HepG2 (cell line): ENCODE results near the gene ABCA4. TPM values are rescaled to one million over a fixed set of nuclear protein-coding genes. Genes with fewer than 3 reads are reported as not detected.

Experiments
- ATAC-seq: fragments of 200-7000 bp; cut with Tn5 transposase; 3 replicates; pipeline ENCODE4 v1.9.1; 2020; ENCODE audit warnings: mild to moderate bottlenecking, moderate library complexity
- BruUV-seq: library from RNA; stranded (reverse); fragments of 400-500 nt; replicated peaks from 2 replicates; lab custom pipeline; 2021; lab: Mats Ljungman, UMichigan
- CTCF ChIA-PET: fragments of 300-600 bp; formaldehyde crosslinking; extraction: SDS; loops from one replicate; lab custom pipeline; 2021; ENCODE audit warnings: low total read pairs, inconsistent platforms, low intra/inter-chr PET ratio; lab: Yijun Ruan, JAX
- POLR2A ChIA-PET: fragments of 350-600 bp; sonication (Branson Sonifier 250); formaldehyde crosslinking; loops from one replicate; lab custom pipeline; 2020; ENCODE audit warnings: antibody characterized with exemption, inconsistent platforms; lab: Yijun Ruan, JAX
- DNase-seq: peaks from one replicate; pipeline ENCODE4 v3.0.0-alpha.2; 2015; ENCODE audit warnings: low spot score
- FAIRE-seq: peaks from 3 replicates; lab custom pipeline; 2011; peaks lifted over from hg19 to GRCh38; lab: Jason Lieb, UNC
- H2AFZ ChIP-seq: one replicate; pipeline ENCODE4 v1.6.1; 2011; ENCODE audit warnings: low read length, inconsistent platforms
- H3K27ac ChIP-seq: fragments of 300-600 bp; 3 replicates; pipeline ENCODE4 v1.8.0; 2011; ENCODE audit warnings: mixed run types, mild to moderate bottlenecking, mixed read lengths, low read length, inconsistent platforms; ENCODE audit not compliant: insufficient read depth; ENCODE audit errors: extremely low read length
- H3K27me3 ChIP-seq, 2 experiments: fragments of 200-600 bp in 1 of 2; 2 replicates in 1 of 2; 3 replicates in 1 of 2; pipeline versions ENCODE4 v1.6.0 to v1.8.0; 2011; ENCODE audit warnings: low read length in 2 of 2, mild to moderate bottlenecking in 2 of 2, moderate library complexity in 2 of 2, inconsistent platforms in 1 of 2; ENCODE audit not compliant: insufficient read depth in 2 of 2, control insufficient read depth in 1 of 2
- H3K36me3 ChIP-seq, 2 experiments: fragments of 200-600 bp in 1 of 2; replicated peaks in 1 of 2; 2 replicates in 1 of 2; 3 replicates in 1 of 2; pipeline versions ENCODE4 v1.5.1 to v1.8.0; 2011; ENCODE audit warnings: low read length in 2 of 2, inconsistent platforms in 1 of 2; ENCODE audit not compliant: insufficient read depth in 2 of 2, control insufficient read depth in 1 of 2
- H3K4me1 ChIP-seq: 2 replicates; pipeline ENCODE4 v1.5.1; 2012; ENCODE audit warnings: low read length, inconsistent platforms; ENCODE audit not compliant: insufficient read depth
- H3K4me2 ChIP-seq: 2 replicates; pipeline ENCODE4 v1.6.0; 2011; ENCODE audit warnings: low read depth, low read length, inconsistent platforms
- H3K4me3 ChIP-seq, 3 experiments: fragments of 200-600 bp in 1 of 3; sonication (generic), shearing (Covaris generic) in 1 of 3; replicated peaks in 1 of 3; 2 replicates each; pipeline ENCODE4 v1.5.1; 2011 to 2016; ENCODE audit warnings: low read length in 3 of 3, inconsistent platforms in 2 of 3, low read depth in 2 of 3, mild to moderate bottlenecking in 2 of 3, control low read depth in 1 of 3, mixed read lengths in 1 of 3; ENCODE audit not compliant: insufficient read depth in 1 of 3
- H3K79me2 ChIP-seq: one replicate; pipeline ENCODE4 v1.6.1; 2011; ENCODE audit warnings: low read length, inconsistent platforms; ENCODE audit not compliant: insufficient read depth
- H3K9ac ChIP-seq: 2 replicates; pipeline ENCODE4 v1.6.0; 2011; ENCODE audit warnings: mild to moderate bottlenecking, low read depth, low read length, inconsistent platforms; ENCODE audit not compliant: insufficient read depth
- H3K9me3 ChIP-seq: 2 replicates; pipeline ENCODE4 v1.5.1; 2012; ENCODE audit warnings: mild to moderate bottlenecking, low read length
- H4K20me1 ChIP-seq: 2 replicates; pipeline ENCODE4 v1.6.0; 2011; ENCODE audit warnings: inconsistent platforms, mild to moderate bottlenecking, low read length, moderate library complexity; ENCODE audit not compliant: insufficient read depth
- CHCHD3 ChIP-seq: sonication (generic); formaldehyde crosslinking; IDR thresholded peaks from 2 replicates; pipeline ENCODE4 v1.8.0; 2022; ENCODE audit warnings: mild to moderate bottlenecking, missing genetic modification reagents, moderate library complexity
- CREB1 ChIP-seq, 2 experiments: fragments of 450-650 bp in 1 of 2; IDR thresholded peaks; 2 replicates each; pipeline ENCODE4 v1.6.1; 2016 to 2017; ENCODE audit warnings: control low read depth in 1 of 2, mild to moderate bottlenecking in 1 of 2, missing compliant biosample characterization in 1 of 2, missing genetic modification characterization in 1 of 2
- CREM ChIP-seq, 2 experiments: sonication (generic) in 1 of 2; formaldehyde crosslinking in 1 of 2; IDR thresholded peaks; 2 replicates each; pipeline versions ENCODE4 v1.4.0 to v1.6.1; 2016 to 2020; ENCODE audit warnings: antibody characterized with exemption in 1 of 2, mild to moderate bottlenecking in 1 of 2, missing genetic modification reagents in 1 of 2
- KDM2A ChIP-seq: sonication (generic); formaldehyde crosslinking; IDR thresholded peaks from 2 replicates; pipeline ENCODE4 v1.4.0; 2020; ENCODE audit warnings: low read depth, missing genetic modification reagents, borderline replicate concordance
- NR2F2 ChIP-seq: IDR thresholded peaks from 2 replicates; pipeline ENCODE4 v1.6.1; 2012; ENCODE audit warnings: low read depth, inconsistent platforms, borderline replicate concordance
- ZFP90 ChIP-seq: sonication (generic); formaldehyde crosslinking; IDR thresholded peaks from 2 replicates; pipeline ENCODE4 v1.8.0; 2022; ENCODE audit warnings: missing genetic modification reagents, mild to moderate bottlenecking, inconsistent platforms, borderline replicate concordance
- ZNF746 ChIP-seq: sonication (generic); formaldehyde crosslinking; IDR thresholded peaks from 2 replicates; pipeline ENCODE4 v1.8.0; 2022; ENCODE audit warnings: mild to moderate bottlenecking, missing genetic modification reagents
- WGBS: methylation state at CpG from one replicate; pipeline ENCODE4 v1.1.6; 2017; ENCODE audit warnings: low lambda C conversion rate; 5-methylcytosine and 5-hydroxymethylcytosine counted together
- in situ Hi-C: cut with HindIII; loops from 2 replicates; pipeline ENCODE4 v1.10.0; 2017; ENCODE audit warnings: low pct_unique_long_range_greater_than_20kb; ENCODE audit not compliant: extremely low pct_ligation_motif_present
- intact Hi-C: fragments of 100-400 bp; cut with micrococcal nuclease; formaldehyde crosslinking; loops from one replicate; pipeline ENCODE4 v1.10.0; 2022; ENCODE audit not compliant: unreplicated experiment
- polyA plus RNA-seq, 8 experiments: library from polyadenylated mRNA; depleted of rRNA in 3 of 8; stranded (reverse) in 7 of 8; unstranded in 1 of 8; fragments of >200 nt; fragmentation: Illumina TruSeq in 4 of 8; extraction: Trizol in 4 of 8; gene quantifications; 2 replicates each; pipeline versions ENCODE4 v1.2.1 to v1.2.3, GENCODE V29; 2011 to 2016; ENCODE audit warnings: low read depth in 4 of 8, missing spikeins in 1 of 8, mixed read lengths in 1 of 8; ENCODE audit not compliant: insufficient read depth in 1 of 8
- total RNA-seq, 5 experiments: library from RNA; depleted of rRNA; stranded (reverse); fragments of >200 nt; fragmentation: Illumina TruSeq; extraction: Trizol; gene quantifications; 2 replicates each; pipeline ENCODE4 v1.2.3, GENCODE V29; 2016; ENCODE audit warnings: low read depth in 1 of 5
- TF ChIP-seq, protein P1 (sequence below): sonication (generic); formaldehyde crosslinking; IDR thresholded peaks from 2 replicates; pipeline ENCODE4 v1.4.0; 2020; ENCODE audit warnings: mild to moderate bottlenecking, missing genetic modification reagents
- TF ChIP-seq, protein P2 (sequence below): sonication (generic); formaldehyde crosslinking; IDR thresholded peaks from 2 replicates; pipeline ENCODE4 v1.5.0; 2020; ENCODE audit warnings: missing genetic modification reagents

Gene ABCA4
- total and polyA plus RNA-seq, 2 of the 13 experiments (the other 11 are each of a cell fraction or from before 2014, with no cell fraction given): 0.24 to 0.67 TPM

DNA sequence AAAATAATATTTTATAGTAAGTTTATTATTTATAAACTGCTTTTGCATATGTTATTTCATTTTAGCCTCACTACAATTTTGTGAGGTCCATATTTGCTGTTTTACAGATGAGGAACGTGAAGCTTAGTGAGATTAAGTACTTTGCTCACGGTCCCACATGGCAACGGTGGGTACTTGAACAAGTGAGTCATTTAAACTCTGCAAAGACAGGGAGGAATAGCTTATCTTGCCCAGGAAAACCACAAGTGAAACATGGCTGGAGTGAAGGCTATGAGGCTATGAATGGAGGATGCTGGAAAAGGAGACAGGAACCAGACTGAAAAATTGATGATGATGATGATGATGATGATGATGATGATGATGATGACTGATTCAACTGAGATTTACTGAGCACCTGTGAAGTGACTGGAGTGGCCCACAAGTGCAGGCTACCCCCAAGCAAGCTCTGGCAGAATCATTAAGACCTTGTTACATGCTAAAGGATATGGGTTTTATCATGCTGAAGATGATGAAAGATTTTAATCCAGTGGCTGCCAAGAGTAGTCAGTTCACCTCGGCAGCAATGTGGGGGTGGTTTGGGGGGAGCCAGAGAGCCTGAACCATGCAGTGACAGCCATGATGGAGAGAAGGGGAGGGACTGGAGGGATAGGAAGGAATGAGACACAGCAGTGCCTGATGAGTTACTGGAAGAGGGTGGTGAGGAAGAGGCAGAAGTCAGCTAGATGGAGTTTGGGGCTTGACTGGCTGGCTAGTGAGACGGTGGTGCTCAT is 1.4 kb upstream of the ABCA4 start:
- 60% methylated on average over 5 of the region's 5 CpGs for WGBS
- ChIA-PET POLR2A (interaction anchor here (0.7 to 1.6 kb wide), 2 partner anchors 53 to 61 kb away, joined by 3 to 4 read pairs; no protein-coding TSS in a partner anchor), CTCF (no interaction called here)
- Histone ChIP-seq H4K20me1 (no peaks in the 10 kb centered on the region), H3K9ac (no peak overlapping the region), H3K4me1 (peaks cover 86% of the 10 kb centered on the region), H3K4me3 (no peak overlapping the region), H3K27me3 (no peaks in the 10 kb centered on the region), H2AFZ (no peak overlapping the region), H3K79me2 (no peaks in the 10 kb centered on the region), H3K9me3 (no peaks in the 10 kb centered on the region), H3K27ac (no peak overlapping the region), H3K36me3 (no peaks in the 10 kb centered on the region), H3K4me2 (peak overlapping the region; percentile 79; the same call in 1 of the 2 replicates)
- FAIRE-seq: no peak
- intact Hi-C loops (no loop called here), in situ Hi-C loops (no loop called here)
- ATAC-seq: no peak
- no peak for DNase-seq
- BruUV-seq: no TSS peak
- TF ChIP-seq CREM (IDR thresholded peaks at IDR 0.05) (no peak), CREM (CRISPR knock-in tag; IDR thresholded peaks at IDR 0.05) (no peak), NR2F2 (no peak), ZFP90 (CRISPR knock-in tag) (no peak), CREB1 (IDR thresholded peaks at IDR 0.05) (peak; percentile 86), CREB1 (CRISPR knock-in tag; IDR thresholded peaks at IDR 0.05) (no peak), CHCHD3 (CRISPR knock-in tag) (no peak), KDM2A (CRISPR knock-in tag) (no peak), ZNF746 (CRISPR knock-in tag) (no peak)
- TF ChIP-seq, protein P1, sequence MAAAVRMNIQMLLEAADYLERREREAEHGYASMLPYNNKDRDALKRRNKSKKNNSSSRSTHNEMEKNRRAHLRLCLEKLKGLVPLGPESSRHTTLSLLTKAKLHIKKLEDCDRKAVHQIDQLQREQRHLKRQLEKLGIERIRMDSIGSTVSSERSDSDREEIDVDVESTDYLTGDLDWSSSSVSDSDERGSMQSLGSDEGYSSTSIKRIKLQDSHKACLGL: no peak
- TF ChIP-seq, protein P2, sequence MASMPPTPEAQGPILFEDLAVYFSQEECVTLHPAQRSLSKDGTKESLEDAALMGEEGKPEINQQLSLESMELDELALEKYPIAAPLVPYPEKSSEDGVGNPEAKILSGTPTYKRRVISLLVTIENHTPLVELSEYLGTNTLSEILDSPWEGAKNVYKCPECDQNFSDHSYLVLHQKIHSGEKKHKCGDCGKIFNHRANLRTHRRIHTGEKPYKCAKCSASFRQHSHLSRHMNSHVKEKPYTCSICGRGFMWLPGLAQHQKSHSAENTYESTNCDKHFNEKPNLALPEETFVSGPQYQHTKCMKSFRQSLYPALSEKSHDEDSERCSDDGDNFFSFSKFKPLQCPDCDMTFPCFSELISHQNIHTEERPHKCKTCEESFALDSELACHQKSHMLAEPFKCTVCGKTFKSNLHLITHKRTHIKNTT (CRISPR knock-in tag): no peak
